Measurements from ENCODE around the gene BMP7.

The BMP7 gene

DNA sequence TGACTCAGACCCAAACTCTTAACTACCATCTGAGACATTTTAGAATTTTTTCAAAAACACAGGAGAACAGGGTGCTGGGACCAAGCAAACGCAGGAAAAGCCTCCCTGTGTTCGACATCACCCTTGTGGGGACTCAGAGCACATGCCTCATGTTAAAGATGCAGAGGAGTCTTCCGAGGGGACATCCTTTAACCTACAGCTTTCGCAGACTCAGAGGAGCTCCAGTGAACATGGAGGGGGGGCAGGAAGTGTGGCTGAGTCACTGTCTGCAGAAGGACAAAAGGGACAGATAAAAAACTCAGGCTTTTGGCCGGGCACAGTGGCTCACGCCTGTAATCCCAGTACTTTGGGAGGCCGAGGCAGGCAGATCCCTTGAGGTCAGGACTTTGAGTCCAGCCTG is 15.1 kb downstream of the BMP7 start:
- DNase-seq (ENCODE audit: low read depth): peak; percentile 13
- TF ChIP-seq, protein P1, sequence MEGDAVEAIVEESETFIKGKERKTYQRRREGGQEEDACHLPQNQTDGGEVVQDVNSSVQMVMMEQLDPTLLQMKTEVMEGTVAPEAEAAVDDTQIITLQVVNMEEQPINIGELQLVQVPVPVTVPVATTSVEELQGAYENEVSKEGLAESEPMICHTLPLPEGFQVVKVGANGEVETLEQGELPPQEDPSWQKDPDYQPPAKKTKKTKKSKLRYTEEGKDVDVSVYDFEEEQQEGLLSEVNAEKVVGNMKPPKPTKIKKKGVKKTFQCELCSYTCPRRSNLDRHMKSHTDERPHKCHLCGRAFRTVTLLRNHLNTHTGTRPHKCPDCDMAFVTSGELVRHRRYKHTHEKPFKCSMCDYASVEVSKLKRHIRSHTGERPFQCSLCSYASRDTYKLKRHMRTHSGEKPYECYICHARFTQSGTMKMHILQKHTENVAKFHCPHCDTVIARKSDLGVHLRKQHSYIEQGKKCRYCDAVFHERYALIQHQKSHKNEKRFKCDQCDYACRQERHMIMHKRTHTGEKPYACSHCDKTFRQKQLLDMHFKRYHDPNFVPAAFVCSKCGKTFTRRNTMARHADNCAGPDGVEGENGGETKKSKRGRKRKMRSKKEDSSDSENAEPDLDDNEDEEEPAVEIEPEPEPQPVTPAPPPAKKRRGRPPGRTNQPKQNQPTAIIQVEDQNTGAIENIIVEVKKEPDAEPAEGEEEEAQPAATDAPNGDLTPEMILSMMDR (IDR thresholded peaks at IDR 0.05; ENCODE audit: insufficient read depth, low read depth, low read length, missing control alignments): no peak
- no peak overlapping the region for H3K4me3 ChIP-seq (ENCODE audit: low read depth, low read length)

DNA sequence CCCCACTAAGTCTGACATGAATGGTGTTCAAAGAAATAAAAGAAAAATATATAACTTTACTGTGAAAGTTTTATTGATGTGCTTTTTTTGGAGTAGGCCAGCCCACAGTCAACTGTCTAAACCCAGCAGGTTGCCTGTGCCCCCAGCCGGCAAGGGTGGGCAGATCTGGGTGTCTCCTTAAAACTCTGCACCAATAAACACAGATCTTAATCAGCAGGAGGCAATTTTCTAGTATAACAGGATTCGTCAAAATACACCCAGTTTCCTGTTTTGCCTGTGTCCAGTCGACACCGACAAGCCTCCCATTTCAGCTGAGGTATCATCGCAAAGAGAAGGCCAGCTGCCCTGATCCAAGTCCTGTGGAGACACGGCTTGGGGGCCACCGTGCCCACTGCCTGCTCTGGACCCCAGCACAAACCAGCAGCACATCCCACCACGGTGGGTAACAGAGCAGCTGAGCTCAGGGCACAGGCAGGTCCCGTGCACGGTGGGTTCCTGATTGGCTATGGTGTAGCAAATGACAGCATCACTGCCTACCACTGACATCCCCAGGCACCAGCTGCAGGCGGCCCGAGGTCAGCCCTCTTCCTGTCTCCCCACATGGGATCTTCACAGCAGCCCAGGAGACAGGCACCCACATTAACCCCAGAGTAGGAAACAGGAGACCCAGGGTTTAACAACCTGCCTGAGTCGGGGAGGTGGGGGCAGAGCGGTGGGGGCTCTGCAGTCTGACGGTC is 15.7 kb downstream of the BMP7 start:
- TF ChIP-seq, protein P1 (IDR thresholded peaks at IDR 0.05; ENCODE audit: insufficient read depth, low read depth, low read length, missing control alignments): no peak
- H3K4me3 ChIP-seq (ENCODE audit: low read depth, low read length): no peak overlapping the region
- peak; percentile 18 for DNase-seq (ENCODE audit: low read depth)

- H3K4me3 ChIP-seq (ENCODE audit: low read depth, low read length): no peak overlapping the region
- TF ChIP-seq, protein P1 (IDR thresholded peaks at IDR 0.05; ENCODE audit: insufficient read depth, low read depth, low read length, missing control alignments): no peak
- no peak for DNase-seq (ENCODE audit: low read depth)
Observed at GRCh38 chr20:57249772-57250171, 16.7 kb downstream of the BMP7 start.

- TF ChIP-seq, protein P1 (IDR thresholded peaks at IDR 0.05; ENCODE audit: insufficient read depth, low read depth, low read length, missing control alignments): no peak
- H3K4me3 ChIP-seq (ENCODE audit: low read depth, low read length): no peak overlapping the region
- DNase-seq (ENCODE audit: low read depth): no peak
Observed at GRCh38 chr20:57249073-57249472, 17.4 kb downstream of the BMP7 start.

- no peak for DNase-seq (ENCODE audit: low read depth)
- TF ChIP-seq, protein P1 (IDR thresholded peaks at IDR 0.05; ENCODE audit: insufficient read depth, low read depth, low read length, missing control alignments): no peak
- no peak overlapping the region for H3K4me3 ChIP-seq (ENCODE audit: low read depth, low read length)
Observed at GRCh38 chr20:57248132-57248797, 18.2 kb downstream of the BMP7 start.

- no peak overlapping the region for H3K4me3 ChIP-seq (ENCODE audit: low read depth, low read length)
- DNase-seq (ENCODE audit: low read depth): no peak
- TF ChIP-seq, protein P1 (IDR thresholded peaks at IDR 0.05; ENCODE audit: insufficient read depth, low read depth, low read length, missing control alignments): no peak
Observed at GRCh38 chr20:57247292-57247965, 19.0 kb downstream of the BMP7 start.

Data from GM12865 (cell line).